Measurements from ENCODE around the gene NHLRC4.

NHLRC4 gene

DNA sequence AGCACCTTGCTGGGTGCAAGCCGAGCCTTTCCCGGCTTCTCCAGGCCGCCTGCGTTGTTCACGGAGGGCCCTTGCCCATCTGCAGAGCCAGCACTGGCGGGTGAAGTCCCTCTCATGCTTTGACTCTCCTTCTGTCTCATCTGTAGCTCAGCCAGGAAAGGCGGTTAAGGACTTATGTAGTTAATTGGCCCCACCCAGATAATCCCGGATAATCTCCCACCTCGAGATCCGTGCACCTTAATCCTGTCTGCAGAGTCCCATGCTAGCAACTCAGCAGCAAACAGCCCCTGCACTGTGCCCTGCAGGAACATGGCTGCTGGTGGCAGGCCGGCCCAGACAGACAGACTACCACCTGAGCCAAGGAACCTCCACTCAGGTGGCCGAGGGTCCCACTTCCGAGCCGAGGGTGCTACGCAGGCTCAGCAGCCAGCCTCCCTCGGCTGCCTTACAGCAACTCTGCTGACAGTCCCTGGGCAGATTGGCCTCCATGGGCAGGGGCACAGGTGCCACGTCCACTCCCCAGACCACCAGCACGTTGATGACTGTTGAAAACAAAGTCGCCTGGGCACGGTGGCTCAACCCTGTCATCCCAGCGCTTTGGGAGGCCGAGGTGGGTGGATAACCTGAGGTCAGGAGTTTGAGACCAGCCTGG is 40.0 kb downstream of the NHLRC4 start:
- no peak for DNase-seq

DNA sequence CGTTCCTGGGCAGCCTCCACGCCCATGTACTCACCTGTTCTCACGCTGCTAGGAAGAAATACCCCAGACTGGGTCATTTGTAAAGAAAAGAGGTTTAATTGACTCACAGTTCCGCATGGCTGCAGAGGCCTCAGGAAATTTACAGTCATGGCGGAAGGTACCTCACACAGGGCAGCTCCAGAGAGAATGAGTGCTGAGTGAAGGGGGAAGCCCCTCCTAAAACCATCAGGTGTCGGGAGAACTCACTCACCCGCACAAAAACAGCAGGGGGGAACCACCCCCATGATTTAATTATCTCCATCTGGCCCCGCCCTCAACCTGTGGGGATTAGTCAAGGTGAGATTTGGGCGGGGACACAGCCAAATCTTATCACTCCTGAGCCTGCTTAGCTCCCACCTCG is 41.2 kb downstream of the NHLRC4 start:
- DNase-seq = no peak

DNA sequence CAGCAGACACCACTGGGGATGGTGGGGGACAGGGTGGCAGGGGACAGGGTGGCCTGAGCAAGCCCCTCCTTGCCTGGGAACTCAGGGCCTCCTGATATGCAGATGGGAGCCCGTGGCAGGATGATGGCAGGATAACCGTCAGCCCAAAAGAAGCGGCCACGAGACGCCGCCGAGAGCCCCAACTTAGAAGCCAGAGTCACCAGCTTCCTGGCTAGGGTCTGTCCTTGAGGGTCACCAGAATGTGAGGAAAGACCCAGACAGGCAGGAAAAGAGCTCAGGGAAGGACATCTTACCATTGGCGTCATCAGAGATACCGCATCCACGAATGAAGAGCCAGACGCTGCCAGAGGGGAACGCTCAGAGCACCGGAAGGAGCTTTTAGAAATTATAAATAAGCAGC is 42.5 kb downstream of the NHLRC4 start:
- no peak for DNase-seq

DNA sequence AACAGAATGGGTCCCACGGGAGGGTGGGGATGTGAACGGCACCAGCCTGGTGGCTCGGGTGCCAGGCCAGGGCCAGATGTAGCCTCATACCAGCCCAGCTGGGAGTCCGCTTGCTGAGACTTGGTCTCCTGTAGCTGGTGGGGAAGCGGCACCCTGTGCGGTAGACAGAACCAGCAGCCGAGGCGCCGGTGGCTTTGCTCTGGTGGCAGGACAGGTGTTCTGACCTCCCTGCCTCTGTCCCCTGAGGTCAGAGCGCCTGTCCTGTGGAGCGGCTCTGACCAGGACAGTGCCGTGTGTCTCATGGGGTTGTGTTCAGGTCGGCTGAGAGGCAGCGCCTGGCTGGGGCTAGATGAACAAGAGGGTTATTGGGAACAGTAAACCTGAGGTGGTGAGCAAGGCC is 43.2 kb downstream of the NHLRC4 start:
- DNase-seq = no peak

DNA sequence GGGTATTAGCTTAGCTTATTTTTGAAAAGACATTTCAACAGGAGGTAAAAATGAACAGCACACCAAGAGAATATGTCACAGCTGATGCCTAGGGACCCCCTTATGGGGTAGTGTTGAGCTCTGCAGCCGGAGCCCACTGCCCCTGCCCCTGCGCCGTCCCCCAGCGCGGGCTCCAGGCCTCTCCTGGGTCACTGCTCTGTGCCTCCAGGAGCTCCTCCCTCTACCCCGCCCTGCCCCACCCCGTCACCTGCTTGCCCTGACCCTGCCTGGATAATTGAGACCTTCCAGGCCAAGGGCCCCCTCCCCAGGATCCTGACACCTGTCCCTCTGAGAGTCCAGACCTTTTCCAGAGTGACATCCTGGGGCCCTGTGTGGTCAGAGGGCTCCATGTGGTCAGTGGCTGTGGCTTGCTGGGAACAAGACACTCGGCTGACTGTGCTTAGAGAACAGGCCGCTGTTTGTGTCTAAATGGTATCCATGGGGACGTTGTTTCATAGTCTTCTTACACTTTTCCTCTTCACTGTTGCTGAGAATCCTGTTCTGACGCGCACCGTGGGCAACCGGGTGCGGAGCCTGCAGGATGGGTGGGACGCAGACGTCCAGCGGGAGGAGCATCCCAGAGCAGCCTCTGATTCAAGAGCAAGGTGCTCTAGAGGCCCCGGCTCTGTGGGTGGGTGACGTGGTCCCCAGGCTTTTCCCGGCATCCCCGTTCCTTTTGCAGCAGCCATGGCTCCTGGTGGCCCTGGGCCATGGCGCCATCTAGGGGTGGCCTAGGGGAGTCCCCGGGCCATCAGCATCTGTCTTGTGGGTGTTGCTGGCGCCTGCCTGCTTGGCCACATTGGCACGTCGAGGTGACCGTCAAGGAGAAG is 43.9 kb downstream of the NHLRC4 start:
- no peak for DNase-seq

DNA sequence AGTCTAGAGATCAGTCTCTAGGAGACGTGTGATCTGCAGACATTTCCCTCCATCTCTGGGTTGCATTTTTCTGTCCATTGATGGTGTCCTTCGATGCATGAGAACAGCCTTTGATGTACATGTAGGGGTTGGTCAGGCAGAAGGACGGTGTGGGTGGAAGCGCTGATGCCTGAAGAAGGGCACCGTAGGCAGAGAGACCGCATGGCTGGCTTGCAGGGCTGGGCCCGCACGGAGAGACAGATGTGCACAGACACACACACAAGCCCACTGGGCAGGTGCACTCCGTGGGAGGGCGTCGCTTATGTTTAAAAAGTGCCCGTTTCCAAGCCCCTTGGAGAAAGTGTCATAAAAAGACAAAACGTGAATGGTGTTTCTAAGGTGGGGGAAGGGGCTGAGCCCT is 48.3 kb downstream of the NHLRC4 start:
- DNase-seq = no peak

DNA sequence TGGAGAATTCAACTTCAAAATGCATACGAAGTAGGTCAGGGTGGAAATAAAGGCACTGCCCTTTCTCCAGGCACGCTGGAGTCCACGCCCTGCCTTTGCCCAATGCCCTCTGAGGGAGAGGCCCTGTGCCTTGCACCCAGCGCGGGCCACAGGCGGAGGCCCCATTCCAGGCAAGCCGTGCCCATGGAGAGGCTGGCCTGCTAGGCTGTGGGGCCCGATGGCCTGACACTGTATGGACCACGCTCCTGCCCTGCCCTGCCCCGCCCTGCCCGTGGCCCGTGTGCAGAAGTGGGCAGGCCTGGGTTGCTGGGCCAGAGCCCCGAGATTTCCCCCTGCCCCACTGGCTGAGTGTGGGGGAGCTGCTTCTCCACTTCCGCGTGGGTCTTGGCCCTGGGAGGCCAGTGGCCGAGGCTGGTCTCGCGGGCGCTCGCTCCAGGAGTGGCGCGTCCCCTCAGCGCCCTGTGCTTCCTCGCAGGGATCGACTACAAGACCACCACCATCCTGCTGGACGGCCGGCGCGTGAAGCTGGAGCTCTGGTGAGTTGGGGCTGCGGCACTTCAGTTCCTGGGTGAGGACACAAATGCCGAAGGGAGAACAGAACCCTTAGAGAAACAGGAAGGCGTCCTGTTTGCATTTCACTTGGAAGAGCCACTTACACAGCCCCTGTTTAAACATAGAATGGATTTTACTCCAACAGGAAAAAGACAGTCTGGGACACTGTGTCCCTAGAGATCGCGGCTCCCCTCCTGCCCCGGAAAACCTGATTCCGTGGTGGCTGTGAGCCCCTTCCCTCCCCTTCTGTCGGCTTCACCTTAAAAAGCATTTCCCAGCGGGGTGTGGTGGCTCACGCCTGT is 50.2 kb downstream of the NHLRC4 start:
- no peak for DNase-seq

DNA sequence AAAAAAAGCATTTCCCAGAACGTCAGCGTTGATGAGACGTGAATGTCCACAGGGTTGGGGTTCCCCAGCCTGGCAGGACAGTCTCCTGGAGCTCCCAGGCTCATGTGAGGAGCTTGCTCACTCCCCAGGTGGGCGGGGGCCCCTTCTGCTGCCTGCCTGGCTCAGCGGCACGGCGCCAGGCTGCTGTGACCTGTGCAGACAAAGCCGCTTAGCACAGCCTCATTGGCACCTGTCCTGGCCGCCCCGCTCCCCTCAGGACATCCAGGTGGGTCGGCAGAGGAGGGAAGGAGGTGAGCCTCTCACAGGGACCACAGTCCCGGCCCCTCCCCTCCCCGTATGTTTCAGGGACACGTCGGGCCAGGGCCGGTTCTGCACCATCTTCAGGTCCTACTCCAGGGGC is 51.0 kb downstream of the NHLRC4 start:
- no peak for DNase-seq
